Cortex of kidney (tissue), 1 donor: ENCODE results near the gene IKZF5.

ENCODE experiments used
- DNase-seq: peaks from one replicate; lab custom pipeline; 2025; lab: John Stamatoyannopoulos, UW

IKZF5 gene

DNA sequence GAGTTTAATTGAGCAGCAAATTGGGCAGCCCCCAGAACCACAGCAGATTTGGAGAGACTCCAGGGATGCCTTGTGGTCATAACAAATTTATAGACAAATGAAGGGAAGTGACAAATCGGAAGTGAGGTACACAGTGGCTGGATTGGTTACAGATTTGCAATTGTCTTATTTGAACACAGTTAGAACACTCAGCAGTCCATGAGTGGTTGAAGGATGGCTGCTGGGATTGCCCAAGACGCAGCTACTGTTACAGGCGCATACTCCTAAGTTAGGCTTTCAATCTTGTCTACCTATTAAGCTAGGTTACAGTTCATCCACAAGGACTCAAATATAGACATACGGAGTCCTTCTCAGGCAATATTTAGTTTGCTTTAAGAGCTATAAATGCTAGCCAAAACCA, 7.6 kb upstream of the IKZF5 start:
- no peak for DNase-seq

DNA sequence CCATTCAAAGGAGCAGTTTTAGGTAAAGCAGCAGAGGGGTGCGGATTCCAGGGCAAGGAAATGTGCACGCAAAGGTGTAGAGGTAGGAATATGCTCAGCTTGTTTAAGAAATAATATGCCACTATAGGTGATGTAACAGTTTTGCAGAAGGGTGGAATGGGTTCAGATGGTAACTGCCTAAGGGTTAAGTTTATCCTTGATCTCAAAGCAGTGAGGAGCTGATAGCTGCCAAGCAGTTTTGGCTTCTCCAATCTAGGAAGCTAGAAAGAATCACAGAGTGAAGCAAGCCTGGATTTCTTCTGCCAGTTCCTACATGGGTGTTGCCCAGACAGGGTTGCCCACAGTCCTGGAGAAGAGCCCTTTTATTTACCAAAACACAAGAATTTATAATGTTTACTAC, 6.2 kb upstream of the IKZF5 start:
- DNase-seq, result no peak

DNA sequence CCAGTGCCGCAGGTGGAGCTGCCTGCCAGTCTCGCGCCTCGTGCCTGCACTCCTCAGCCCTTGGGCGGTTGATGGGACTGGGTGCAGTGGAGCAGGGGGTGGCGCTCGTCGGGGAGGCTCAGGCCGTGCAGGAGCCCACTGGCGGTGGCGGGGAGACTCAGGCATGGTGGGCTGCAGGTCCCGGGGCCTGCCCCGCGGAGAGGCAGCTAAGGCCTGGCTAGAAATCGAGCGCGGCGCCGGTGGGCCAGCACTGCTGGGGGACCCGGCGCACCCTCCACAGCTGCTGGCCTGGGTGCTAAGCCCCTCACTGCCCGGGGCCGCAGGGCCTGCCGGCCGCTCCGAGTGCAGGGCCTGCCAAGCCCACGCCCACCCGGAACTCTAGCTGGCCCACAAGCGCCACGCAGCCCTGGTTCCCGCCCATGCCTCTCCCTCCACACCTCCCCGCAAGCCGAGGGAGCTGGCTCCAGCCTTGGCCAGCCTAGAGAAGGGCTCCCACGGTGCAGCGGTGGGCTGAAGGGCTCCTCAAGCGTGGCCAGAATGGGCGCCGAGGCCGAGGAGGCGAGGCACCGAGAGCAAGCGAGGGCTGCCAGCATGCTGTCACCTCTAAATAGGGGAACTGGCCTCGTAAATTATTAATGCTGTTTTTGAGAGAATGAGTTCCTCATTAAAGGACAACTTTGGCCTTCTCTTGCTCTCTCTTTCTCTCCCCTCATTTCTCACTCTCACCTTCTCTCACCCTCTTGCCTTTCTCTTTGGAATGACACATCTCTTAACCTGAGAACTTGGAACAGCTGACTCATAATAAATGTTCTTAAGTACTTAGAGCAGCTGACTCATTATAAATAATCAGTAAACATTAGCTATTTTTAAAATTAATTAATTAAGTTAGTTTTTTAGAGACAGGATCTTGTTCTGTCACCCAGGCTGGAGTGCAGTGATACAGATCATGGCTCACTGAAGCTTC, 5.1 kb upstream of the IKZF5 start:
- no peak for DNase-seq

DNA sequence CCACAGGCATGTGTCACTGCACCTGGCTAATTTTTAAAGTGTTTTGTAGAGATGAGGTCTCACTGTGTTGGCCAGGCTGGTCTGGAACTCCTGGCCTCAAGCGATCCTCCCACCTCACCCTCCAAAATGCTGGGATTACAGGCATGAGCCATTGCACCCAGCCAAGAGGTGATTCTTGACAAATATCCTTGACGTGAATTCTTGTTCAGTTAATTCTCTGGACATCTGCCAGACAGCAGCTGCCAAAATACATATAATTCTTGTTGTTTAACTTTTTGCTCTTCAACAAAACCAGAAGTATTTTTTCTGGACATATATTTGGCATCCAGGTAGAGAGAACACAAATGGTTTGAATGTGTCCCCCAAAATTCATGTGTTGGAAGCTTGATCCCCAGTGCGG, 3.4 kb upstream of the IKZF5 start:
- no peak for DNase-seq

DNA sequence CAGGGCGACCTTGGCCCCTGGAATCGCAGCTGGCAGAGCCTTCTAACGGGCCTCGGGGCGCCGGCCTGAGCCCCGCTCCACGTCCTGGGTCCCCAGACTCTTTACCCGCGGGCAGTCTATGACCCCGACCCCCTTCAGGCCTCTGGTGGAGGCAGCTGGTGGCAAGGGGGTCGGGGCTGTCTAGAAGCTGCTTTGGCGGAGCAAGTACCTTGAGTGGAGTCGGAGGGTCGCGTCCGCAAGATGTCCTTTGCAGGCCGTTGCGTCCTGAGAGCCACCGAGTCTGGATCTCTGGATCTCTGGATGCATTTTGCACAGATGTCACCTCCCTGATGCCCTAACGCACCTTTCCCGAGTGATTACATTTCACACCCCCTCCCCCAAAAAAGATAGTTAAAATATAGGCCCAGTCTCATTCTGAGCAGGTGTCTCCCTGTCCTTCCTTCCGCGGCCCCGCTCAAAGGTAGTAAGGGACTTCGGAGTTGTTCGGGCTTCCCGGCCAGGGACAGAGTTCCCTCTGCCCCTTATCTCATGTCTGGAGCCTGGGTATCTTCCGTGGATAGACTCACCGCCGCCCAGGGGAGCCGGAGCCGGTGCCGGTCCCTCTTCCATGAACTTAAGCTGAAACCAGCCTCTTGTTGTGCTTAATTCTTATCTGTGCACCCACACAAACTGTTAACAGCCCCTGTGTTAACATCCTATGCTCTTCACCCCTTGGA, 668 bp upstream of the IKZF5 start:
- DNase-seq, result no peak

DNA sequence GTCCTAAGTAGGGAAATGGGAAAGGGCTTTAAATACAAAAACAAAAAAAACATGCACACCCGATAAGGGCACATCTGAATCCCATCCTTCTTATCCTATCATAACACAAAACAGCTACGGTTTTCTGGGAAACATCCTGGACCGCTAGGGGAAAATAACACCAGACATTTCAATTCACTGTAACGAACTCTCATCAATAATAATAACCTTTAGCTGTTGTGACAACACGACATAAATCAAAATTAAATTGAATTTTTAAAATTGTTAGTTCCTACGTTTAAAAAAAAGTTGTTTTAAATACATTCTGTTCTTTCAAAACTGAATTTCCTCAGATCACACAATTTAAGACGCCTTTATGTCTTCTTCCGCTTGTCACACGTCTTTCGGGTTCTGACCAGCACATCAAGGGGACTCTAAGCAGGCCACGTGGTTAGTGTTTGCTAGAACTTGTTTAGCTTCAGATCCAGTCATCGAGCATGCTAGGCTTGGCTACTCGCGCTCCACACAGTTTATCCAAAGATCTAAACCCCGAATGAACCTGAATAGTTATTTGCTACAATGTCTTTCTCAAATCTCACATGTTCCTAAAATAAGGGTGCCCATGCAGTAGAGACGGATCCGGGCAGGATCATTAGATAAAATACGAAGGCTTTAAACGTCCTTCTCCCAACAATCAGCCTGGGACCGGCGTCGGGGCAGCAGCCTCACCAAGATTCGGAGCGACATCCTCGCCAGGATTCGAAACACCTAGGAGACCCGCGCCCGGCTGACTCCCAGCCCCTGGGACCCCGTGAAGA, 839 bp downstream of the IKZF5 start:
- DNase-seq, result no peak

DNA sequence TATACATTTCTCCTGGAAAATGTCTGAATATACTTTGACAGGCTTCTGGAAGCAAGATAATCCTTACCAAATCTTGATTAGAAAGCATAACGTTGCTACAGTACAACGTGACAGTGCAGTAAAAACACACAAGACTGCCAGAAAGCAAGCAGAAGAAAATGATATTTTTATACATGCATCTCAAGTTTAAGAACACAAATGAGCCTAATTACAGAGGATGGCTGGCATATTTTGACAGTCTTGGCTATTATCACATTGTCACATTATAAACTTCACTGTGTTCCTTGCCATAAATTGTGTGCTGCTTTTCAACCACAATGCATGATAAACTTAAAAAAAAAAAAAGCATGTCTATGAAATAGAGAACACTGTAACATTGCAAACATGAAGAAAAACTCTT, 4.3 kb downstream of the IKZF5 start:
- DNase-seq, result no peak

DNA sequence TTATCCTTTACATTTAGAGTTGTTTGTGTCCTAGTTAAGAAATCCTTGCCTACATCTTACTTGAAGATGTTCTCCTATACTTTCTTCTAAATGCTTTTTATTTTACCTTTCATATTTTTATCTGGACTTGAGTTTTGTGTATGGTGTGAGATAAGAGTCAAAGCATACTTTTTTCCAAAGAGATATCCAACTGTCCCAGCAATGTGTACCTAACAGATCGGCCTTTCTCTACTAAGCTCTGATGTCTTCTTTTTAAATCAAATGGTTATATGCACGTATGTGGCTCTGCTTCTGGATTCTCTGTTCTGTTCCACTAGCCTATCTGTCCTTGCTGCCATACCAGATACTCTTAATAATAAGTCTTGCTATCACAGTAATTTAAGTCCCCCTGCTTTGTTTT, 7.2 kb downstream of the IKZF5 start:
- no peak for DNase-seq

DNA sequence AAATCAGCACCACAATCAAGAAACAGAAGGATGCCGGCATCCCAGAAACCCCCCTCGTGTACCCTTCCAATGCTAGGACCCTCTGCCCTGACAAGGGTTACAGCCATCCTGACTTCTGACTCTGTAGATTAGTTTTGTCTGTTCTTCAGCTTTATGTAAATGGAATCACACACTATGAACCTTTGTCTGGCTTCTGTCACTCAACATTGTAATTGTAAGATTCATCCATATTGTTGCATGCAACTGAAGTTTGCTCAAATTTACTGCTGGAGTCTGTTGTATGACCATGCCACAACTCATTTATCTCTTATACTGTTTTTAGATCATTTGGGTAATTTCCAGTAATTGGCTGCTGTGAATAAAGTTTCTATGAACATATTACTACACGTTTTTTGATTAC, 8.4 kb downstream of the IKZF5 start:
- no peak for DNase-seq

DNA sequence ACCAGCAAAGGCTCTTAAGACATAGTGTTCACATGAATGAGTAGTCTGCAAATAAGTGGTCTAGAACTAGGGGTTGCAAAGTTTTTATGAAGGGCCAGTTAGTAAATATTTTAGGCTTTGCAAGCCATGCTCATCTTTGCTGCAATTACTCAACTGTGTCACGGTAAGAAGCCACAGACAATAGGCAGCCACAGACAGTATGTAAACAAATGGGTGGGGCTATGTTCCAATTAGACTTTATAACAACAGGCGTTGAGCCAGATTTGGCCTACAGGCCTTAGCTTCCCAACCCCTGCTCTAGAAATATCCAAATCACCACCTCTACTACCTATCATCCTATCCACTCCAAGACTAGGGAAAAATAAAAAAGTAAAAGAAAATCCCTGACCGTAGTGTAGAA, 9.2 kb downstream of the IKZF5 start:
- DNase-seq, result no peak

DNA sequence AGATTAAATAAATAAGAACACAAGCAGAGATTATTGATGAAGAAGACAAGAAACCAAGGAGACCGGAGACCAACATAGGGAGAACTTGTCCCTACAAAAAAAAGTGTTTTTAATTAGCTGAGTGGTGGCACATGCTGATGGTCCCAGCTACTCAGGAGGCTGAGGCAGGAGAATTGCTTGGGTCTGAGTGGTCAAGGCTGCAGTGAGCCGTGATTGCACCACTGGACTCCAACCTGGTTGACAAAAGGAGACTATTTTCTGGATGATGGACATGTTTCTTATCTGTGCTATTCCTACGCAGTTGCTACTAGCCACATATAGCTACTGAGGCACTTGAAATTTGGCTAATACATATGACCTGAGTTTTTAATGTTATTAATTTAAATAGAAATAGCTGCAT, 9.7 kb downstream of the IKZF5 start:
- no peak for DNase-seq

DNA sequence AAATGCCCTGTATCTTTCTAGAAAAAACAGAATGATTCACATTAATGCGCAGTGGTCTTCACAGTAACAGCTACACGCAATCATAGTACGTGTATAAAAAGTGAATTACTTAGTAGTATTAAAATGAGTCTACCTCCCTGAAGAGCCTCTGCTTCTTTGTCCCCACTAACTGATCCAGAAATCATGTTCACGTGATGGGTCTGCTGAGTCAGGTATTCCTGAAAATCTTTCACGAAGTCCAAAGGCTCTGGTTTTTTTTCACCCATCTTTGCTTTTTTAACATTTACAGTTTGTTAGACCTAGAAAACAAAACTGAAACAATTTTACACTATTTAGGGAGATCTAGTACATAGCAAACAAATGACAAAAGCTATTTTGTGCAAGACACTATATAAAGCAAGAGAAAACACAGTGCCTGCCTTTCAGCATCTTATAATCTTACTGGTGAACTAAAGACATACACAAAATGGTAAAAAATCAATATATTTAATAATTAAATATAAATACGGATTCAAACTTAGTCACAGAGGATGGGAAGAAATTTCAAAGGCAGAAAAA, 10.2 kb downstream of the IKZF5 start:
- DNase-seq, result no peak

DNA sequence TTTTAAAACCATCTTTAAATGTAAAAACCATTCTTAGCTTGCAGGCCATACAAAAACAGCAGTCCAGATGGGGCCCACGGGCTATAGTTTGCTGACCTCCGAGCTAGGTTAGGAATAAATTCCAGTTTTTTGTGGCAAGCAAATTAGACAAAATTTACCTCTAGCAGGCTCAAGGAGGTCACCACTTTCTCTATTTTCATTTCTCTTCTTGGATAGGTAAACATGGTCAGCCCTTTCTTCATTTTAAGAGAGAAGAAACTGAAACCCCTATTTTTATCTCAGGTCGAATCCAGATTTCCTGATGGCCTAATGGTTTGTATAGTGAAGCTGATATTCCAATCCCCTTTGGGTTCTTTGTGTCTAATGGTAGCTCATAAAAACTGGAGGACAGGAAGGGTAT, 10.7 kb downstream of the IKZF5 start:
- no peak for DNase-seq

DNA sequence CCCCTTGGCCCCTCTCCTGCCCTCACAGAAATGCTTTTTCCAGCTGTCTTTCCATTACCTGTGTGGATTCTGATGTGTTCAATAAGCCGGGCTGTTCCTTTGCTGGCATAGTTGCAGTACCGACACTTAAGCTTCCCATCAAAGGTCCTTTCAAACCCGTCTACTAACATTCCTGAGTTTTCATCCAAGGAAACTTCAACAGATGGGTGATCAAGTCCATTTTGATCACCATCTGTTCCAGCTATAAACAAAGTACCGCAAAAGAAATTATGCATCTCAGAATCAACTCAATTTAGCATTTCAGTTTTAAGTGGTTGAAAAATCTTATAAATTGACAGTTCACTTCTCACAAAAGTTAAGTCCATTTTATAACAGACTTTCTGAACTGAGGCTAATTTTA, 12.7 kb downstream of the IKZF5 start:
- no peak for DNase-seq

DNA sequence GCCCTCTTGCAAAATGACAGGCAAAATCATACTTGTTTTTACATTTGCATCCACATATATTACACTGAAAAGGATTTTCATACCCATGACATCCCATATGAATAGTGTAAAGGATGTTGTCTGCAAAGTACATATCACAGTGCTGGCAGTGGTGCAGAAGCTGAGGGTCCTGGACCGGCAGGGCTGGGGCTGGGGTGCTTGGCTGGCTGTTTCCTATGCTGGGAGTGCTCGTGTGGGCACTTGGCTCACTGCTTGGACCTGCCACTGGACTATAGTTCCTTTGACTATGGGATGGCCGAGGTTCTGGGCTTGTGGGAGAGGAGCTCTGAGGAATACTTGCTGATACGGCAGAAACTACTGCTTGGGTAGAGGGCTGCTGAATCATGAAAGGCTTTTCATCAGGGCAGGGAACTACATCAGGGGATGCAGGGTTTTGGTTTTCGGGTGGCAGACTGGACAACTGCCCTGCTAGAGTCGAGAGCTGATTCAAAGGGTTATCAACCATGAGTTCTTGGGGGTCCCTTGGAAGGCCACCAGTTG, 14.7 kb downstream of the IKZF5 start:
- no peak for DNase-seq

DNA sequence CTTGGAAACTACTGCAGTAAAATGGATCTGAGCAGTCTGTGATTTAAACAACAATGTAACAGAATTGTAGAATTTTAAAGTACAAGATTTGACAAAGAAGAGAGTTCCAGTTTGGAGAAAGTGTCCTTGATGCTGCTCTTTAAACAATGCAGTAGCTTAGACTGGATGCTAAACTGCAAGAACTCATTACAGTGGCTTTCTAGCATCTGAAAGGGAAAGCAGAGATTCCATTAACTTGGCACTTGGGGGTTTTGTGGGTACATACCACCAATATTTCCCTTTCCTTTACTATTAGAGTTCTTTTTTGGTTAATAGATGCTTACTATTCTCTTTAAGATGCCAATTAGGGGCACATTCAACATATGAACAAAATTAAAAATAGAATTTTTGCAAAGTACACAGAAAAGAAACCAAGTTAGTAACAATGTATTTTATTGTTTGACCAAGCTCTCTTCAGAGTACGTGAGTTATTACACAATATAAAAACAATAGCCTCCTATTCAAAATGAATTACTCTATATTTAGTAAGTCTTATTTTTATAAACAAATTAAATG, 16.5 kb downstream of the IKZF5 start:
- no peak for DNase-seq

DNA sequence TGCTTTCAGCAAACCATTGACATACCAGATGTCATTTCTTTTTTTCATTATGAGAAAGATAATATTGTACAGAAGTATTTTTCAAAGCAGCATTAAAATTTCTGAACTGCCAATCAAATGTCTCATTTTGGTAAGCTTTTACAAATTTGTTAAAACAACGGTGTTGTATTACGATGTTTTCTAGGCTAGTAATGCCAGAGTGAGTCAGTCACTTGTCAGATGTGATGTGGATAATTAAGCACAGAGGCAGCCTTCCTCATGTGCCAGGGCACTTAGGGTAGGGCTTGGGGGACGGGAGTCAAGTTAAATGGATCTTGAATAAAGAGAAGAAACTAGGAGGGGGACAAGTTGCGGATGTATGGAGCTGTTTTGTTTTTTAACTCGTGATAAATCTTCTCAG, 18.3 kb downstream of the IKZF5 start:
- DNase-seq, result no peak

DNA sequence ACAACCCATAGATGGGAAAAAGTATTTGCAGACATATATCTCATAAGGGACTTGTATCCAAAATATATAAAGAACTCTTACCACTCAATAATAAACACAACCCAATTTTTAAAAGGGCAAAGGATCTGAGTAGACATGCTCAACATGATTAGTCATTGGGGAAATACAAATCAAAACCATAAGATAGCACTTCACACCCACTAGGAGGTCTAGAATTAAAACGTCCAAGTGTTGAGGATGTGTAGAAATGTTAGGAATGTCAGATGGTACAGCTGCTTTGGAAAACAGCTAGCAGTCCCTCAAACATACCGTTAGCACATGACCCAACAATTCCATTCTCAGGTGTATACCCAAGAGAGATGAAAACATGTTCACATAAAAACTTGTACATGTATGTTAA, 20.1 kb downstream of the IKZF5 start:
- no peak for DNase-seq

DNA sequence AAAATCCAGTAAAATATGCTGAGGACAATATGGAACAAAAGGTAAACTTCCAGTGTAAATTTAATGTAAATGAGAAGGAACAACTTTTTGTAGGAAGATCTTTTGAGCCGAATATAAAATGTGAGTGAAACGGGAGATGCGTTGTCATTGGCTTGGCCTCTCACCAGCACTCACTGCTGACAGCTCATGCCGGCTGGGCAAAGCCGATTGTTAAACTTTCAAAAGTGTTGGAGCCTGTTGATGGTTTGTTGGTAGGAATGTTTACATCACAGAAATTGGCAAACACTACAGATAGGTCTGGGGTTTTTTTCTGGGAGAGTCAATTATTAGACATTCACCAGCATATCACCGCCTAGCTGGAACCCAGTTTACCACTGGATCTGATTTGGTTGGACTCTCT, 22.3 kb downstream of the IKZF5 start:
- no peak for DNase-seq

DNA sequence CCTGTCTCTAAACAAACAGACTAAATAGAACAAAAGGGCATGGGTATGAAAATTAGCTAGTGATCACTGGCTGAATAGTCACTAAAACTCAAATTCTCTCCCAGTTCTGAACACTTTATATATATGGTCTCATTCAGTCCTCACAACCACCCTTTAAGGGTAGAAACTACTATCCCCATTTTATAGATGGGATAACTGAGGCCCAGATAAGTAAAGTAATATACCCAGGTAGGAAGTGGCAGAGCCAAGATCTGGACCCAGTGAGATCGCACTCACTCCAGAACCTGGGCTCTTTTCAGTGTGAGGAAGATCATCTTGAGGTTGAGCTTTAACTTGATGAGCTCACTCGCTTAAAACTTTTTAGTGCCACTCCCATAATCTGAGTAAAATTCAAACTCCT, 23.9 kb downstream of the IKZF5 start:
- DNase-seq, result no peak

DNA sequence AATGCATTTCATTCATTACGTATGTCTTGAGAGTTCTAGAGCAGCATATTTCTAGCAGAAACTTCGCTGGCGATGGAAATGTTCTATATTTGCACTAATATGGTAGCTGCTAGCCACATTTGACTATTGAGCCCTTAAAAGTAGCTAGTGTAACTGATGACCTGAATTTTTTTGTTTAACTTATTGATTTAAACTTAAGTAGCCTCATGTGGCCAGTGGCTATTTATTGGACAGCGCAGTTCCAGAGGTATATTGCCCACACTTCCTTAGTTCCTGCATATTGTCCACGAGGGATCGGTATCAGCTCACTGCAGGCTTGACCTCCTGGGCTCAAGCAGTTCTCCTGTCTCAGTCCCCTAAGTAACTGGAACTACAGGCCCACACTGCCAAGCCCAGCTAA, 24.7 kb downstream of the IKZF5 start:
- DNase-seq, result no peak

DNA sequence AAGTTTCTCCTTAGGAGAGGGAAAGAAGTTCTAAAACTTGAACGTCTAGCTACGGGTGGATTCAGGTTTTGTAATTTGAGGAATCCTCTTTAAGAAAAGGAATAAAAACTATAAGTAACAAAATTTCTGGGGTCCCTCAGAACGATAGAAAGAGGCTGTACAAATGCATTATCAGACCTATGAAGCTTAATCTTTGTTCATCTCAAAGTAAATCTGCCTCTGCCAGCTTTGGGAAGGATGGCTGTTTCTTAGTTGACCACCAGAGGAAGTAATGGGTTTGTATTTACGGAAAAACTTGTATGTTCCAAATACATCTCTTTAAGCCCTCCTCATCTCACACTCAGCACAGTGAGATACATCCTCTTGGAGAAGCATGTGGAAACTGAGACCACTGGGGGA, 27.5 kb downstream of the IKZF5 start:
- no peak for DNase-seq
